Uterus (tissue), 4 donors: Measurements from ENCODE around the gene CCDC194. TPM values are rescaled to one million over a fixed set of nuclear protein-coding genes. Genes with fewer than 3 reads are reported as not detected.

Experiments used
- DNase-seq, 2 donors: peaks; one replicate each; pipeline ENCODE4 v3.0.0-alpha.2; 2019 to 2020
- H3K27ac ChIP-seq, 2 donors: fragments of 200-600 bp; sonication (generic); 1 replicate in 1 of 2; 2 replicates in 1 of 2; pipeline ENCODE4 v1.5.1; 2016 to 2018
- H3K27me3 ChIP-seq, 2 donors: fragments of 200-600 bp; sonication (generic); one replicate each; pipeline ENCODE4 v1.5.1; 2018 to 2019; ENCODE audit warnings: control low read depth in 1 of 2
- H3K36me3 ChIP-seq, 2 donors: fragments of 200-600 bp; sonication (generic); one replicate each; pipeline ENCODE4 v1.5.1; 2019; ENCODE audit warnings: control low read depth in 1 of 2
- H3K4me1 ChIP-seq, 2 donors: fragments of 200-600 bp; sonication (generic); one replicate each; pipeline ENCODE4 v1.5.1; 2018 to 2019; ENCODE audit warnings: control low read depth in 1 of 2
- H3K4me3 ChIP-seq, 2 donors: fragments of 200-600 bp; sonication (generic); 1 replicate in 1 of 2; 2 replicates in 1 of 2; pipeline ENCODE4 v1.5.1; 2018 to 2019; ENCODE audit warnings: mild to moderate bottlenecking in 1 of 2
- H3K9me3 ChIP-seq, 2 donors: fragments of 200-600 bp; sonication (generic); one replicate each; pipeline ENCODE4 v1.5.1; 2019; ENCODE audit warnings: control low read depth in 1 of 2
- POLR2A ChIP-seq, 2 donors: fragments of 450-650 bp; IDR thresholded peaks; one replicate each; pipeline ENCODE4 v1.6.1; 2016; ENCODE audit warnings: antibody characterized with exemption in 2 of 2, mild to moderate bottlenecking in 1 of 2, moderate library complexity in 1 of 2
- intact Hi-C: fragments of 100-400 bp; cut with DNase I; formaldehyde crosslinking; loops from one replicate; pipeline ENCODE4 v1.15.1; 2023; ENCODE audit warnings: low total_unique reads
- total RNA-seq, 4 donors: library from RNA; depleted of rRNA in 3 of 4; stranded (reverse); fragments of >200 nt in 3 of 4; gene quantifications; one replicate each; pipeline versions ENCODE4 v1.1.0 to v1.2.4, GENCODE V29; 2014 to 2023
- TF ChIP-seq, protein P1 (sequence below), 4 experiments: fragments of 200-600 bp in 2 of 4; fragments of 450-650 bp in 2 of 4; sonication (generic) in 2 of 4; IDR thresholded peaks; one replicate each; pipeline ENCODE4 v1.5.1; 2016 to 2019; ENCODE audit warnings: antibody characterized with exemption in 4 of 4, mild to moderate bottlenecking in 2 of 4, moderate library complexity in 1 of 4
- donor health status: DM: yes; HTN: yes; CAD: no.

Gene CCDC194
- total RNA-seq, 4 donors from 2014 or later = 2.5 TPM; not detected in 3

DNA sequence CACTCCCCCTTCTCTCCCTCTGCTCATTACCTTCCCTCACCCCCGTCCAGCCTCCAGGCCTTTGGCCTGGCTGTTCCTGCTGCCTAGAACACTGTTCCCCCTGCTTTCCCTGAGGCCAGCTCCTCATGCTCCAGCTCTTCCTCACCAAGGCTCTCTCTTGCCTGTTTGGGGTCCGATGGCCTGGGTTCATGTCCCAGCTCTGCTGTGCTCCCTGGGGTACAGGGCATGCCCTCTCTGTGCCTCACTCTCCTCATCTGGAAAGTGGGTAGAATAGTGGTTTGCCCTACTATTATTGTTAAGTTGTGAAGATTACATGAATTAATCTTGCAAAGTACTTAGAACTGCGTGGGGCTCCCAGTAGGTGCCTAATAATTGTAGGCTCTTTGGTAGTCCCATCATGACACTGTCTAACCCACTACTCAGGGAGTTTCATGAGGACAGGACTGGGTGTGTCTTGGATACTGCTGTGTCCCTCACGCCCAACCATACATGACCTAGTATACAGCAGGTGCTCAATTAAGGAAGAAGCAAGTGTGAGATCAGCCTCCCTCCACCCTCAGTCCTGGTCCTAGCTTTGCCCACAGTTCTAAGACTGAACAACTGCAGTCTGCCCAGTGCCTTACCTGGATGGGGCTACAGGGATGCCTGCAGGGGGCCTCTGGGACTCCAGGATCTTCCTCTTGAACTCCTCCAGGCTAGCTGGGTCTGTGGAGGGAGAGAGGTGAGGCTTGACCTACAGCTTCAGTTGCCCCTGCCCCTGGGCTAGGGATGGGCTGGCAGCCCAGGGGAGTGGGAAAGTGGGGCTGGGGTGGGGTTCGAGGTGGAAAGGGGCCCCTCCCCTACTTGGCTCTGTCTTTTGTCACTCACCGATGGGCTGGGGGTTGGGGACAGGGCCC, 33.8 kb downstream of the CCDC194 start:
- DNase-seq = no peak
- no peaks in the 10 kb centered on the region for H3K9me3 ChIP-seq
- H3K4me1 ChIP-seq = no peaks in the 10 kb centered on the region
- H3K27me3 ChIP-seq = no peaks in the 10 kb centered on the region
- H3K36me3 ChIP-seq = no peaks in the 10 kb centered on the region
- intact Hi-C loops = no loop called here
- TF ChIP-seq POLR2A (IDR thresholded peaks at IDR 0.05) = no peak
- TF ChIP-seq, protein P1, sequence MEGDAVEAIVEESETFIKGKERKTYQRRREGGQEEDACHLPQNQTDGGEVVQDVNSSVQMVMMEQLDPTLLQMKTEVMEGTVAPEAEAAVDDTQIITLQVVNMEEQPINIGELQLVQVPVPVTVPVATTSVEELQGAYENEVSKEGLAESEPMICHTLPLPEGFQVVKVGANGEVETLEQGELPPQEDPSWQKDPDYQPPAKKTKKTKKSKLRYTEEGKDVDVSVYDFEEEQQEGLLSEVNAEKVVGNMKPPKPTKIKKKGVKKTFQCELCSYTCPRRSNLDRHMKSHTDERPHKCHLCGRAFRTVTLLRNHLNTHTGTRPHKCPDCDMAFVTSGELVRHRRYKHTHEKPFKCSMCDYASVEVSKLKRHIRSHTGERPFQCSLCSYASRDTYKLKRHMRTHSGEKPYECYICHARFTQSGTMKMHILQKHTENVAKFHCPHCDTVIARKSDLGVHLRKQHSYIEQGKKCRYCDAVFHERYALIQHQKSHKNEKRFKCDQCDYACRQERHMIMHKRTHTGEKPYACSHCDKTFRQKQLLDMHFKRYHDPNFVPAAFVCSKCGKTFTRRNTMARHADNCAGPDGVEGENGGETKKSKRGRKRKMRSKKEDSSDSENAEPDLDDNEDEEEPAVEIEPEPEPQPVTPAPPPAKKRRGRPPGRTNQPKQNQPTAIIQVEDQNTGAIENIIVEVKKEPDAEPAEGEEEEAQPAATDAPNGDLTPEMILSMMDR (IDR thresholded peaks at IDR 0.05) = no peak
- no peak overlapping the region for H3K27ac ChIP-seq
- H3K4me3 ChIP-seq = no peak overlapping the region

DNA sequence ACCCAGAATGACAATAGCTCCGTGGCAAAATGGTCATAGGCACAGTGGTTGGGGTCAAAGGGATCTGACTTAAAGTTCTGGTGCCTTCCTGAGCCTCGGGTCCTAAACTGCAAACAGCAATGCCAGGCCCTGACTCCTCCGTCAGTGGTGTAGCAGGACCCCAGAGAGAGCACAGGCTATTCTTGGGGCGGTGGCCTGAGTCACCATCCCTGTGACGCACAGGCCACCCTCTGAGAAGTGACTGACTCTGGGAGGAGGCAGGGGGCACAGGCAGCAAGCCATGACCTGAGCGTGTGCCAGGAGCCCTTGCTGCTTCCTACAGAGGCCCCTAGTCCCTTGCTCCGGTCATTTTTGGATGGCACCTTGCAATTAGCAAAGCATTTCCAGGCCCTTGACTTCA, 35.6 kb downstream of the CCDC194 start:
- TF ChIP-seq, protein P1 (IDR thresholded peaks at IDR 0.05) = no peak
- TF ChIP-seq POLR2A (IDR thresholded peaks at IDR 0.05) = no peak
- Histone ChIP-seq H3K9me3 (no peaks in the 10 kb centered on the region), H3K36me3 (no peaks in the 10 kb centered on the region), H3K27me3 (no peaks in the 10 kb centered on the region), H3K4me1 (no peaks in the 10 kb centered on the region), H3K27ac (peak overlapping the region; percentile 51 to 57), H3K4me3 (no peak overlapping the region)
- DNase-seq = peak; percentile 42 to 48
- intact Hi-C loops = no loop called here

DNA sequence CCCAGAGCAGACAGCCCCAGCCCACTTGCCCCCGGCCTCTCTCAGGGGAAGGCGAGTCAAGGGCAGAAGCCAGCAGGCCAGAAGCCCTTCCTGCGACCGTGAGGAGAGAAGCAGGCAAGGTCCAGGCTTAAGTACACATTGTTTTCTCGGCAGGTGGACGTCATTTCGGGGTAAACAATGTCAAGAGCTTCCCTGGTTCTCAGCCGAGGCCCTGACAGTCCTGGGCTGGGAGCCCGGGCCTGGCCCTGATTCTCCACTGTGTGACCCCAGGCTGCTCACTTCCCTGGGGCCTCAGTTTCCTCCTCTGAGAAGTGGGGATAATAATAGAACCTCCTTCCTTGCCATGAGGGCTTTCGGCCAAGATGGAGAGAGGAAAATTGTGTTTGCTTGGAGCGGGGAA, 36.3 kb downstream of the CCDC194 start:
- no peak for TF ChIP-seq POLR2A (IDR thresholded peaks at IDR 0.05)
- TF ChIP-seq, protein P1 (IDR thresholded peaks at IDR 0.05) = no peak
- no peak for DNase-seq
- Histone ChIP-seq H3K36me3 (no peaks in the 10 kb centered on the region), H3K27me3 (no peaks in the 10 kb centered on the region), H3K4me3 (no peak overlapping the region), H3K4me1 (no peaks in the 10 kb centered on the region), H3K27ac (peak overlapping the region; percentile 51 to 57), H3K9me3 (no peaks in the 10 kb centered on the region)
- intact Hi-C loops = no loop called here

DNA sequence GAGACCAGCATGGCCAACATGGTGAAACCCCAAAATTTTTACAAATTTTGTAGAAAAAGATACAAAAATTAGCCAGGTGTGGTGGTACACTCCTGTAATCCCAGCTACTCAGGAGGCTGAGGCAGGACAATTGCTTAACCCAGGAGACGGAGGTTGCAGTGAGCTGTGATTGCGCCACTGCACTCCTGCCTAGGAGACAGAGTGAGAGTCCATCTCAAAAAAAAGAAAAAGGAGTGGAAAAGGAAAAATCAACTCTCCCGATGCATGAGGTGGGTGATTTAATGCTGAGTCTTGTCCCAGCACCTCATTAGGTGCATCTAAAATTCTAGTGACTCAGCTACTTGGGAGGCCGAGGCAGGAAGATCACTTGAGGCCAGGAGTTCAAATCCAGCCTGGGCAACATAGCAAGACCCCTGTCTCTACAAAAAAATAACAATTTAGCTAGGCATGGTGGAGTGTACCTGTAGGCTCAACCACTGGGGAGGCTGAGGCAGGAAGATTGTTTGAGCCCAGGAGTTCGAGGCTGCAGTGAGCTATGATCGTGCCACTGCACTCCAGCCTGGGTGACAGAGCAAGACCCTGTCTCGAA, 36.8 kb downstream of the CCDC194 start:
- no peak for TF ChIP-seq POLR2A (IDR thresholded peaks at IDR 0.05)
- TF ChIP-seq, protein P1 (IDR thresholded peaks at IDR 0.05) = no peak
- Histone ChIP-seq H3K36me3 (no peaks in the 10 kb centered on the region), H3K27me3 (no peaks in the 10 kb centered on the region), H3K27ac (peak overlapping the region; percentile 8 to 45), H3K4me1 (no peaks in the 10 kb centered on the region), H3K4me3 (no peak overlapping the region), H3K9me3 (no peaks in the 10 kb centered on the region)
- intact Hi-C loops = no loop called here
- DNase-seq = no peak

DNA sequence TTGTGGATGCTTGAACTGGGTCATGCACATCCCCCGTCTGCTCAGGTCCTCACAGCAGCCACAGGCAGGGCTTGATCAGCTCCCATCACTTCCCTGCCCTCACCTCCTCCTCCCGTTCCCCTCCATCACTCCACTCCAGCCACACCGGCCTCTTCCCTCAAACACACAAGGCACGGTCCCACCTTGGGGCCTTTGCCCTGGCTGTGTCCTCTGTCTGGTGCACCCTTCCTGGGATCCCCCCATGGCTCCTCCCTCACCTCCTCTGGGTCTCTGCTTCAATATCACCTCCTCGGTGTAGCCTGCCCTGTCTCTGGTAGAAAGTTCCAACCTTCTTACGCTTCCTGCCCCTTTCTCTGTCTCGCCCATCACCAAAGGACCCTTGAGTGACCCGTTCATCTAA, 40.6 kb downstream of the CCDC194 start:
- Histone ChIP-seq H3K4me3 (no peak overlapping the region), H3K9me3 (no peaks in the 10 kb centered on the region), H3K27me3 (no peaks in the 10 kb centered on the region), H3K36me3 (no peaks in the 10 kb centered on the region), H3K27ac (no peak overlapping the region), H3K4me1 (no peaks in the 10 kb centered on the region)
- TF ChIP-seq POLR2A (IDR thresholded peaks at IDR 0.05) = no peak
- TF ChIP-seq, protein P1 (IDR thresholded peaks at IDR 0.05) = no peak
- intact Hi-C loops = no loop called here
- no peak for DNase-seq
